K562 (cell line): ENCODE measurements around the gene GRB10. TPM values are rescaled to one million over a fixed set of nuclear protein-coding genes. Genes with fewer than 3 reads are reported as not detected.

ENCODE experiments used
- ATAC-seq: fragments of 200-7000 bp; cut with Tn5 transposase; 3 replicates; pipeline ENCODE4 v1.9.1; 2020; ENCODE audit warnings: moderate library complexity
- BruUV-seq: library from RNA; stranded (reverse); fragments of 400-500 nt; replicated peaks from 2 replicates; lab custom pipeline; 2021; lab: Mats Ljungman, UMichigan
- CTCF ChIA-PET: fragments of 300-600 bp; formaldehyde crosslinking; extraction: SDS; loops from one replicate; lab custom pipeline; 2021; ENCODE audit warnings: low intra/inter-chr PET ratio; lab: Yijun Ruan, JAX
- POLR2A ChIA-PET: fragments of 300-600, 350-650 bp; sonication (Branson Sonifier 250); formaldehyde crosslinking; extraction: SDS; loops from one replicate; lab custom pipeline; 2021; ENCODE audit warnings: antibody characterized with exemption, inconsistent platforms; lab: Yijun Ruan, JAX
- DNase-seq, 4 experiments: peaks; one replicate each; pipeline versions ENCODE4 v3.0.0 to v3.0.0-alpha.2; 2011 to 2018; ENCODE audit warnings: low spot score in 3 of 4, mixed read lengths in 3 of 4; ENCODE audit errors: extremely low read depth in 1 of 4
- FAIRE-seq: peaks from 2 replicates; lab custom pipeline; 2011; peaks lifted over from hg19 to GRCh38; lab: Jason Lieb, UNC
- H2AFZ ChIP-seq: 2 replicates; pipeline ENCODE4 v1.6.0; 2011; ENCODE audit warnings: low read depth, low read length, control low read depth, inconsistent platforms
- H3K27ac ChIP-seq: fragments of 200-600 bp; 3 replicates; pipeline ENCODE4 v1.8.0; 2011; ENCODE audit warnings: low read depth, mild to moderate bottlenecking, control low read depth, inconsistent platforms, low read length, moderate library complexity, mixed read lengths; ENCODE audit errors: extremely low read depth
- H3K27me3 ChIP-seq, 2 experiments: fragments of 300-600 bp in 1 of 2; 2 replicates in 1 of 2; 3 replicates in 1 of 2; pipeline versions ENCODE4 v1.6.0 to v1.8.0; 2011; ENCODE audit warnings: inconsistent platforms in 2 of 2, low read length in 2 of 2, mild to moderate bottlenecking in 1 of 2, mixed read lengths in 1 of 2, moderate library complexity in 1 of 2; ENCODE audit not compliant: control insufficient read depth in 2 of 2, insufficient read depth in 2 of 2
- H3K36me3 ChIP-seq: fragments of 300-600 bp; 3 replicates; pipeline ENCODE4 v1.8.0; 2011; ENCODE audit warnings: mild to moderate bottlenecking, low read length, inconsistent platforms; ENCODE audit not compliant: control insufficient read depth, insufficient read depth
- H3K4me1 ChIP-seq, 2 experiments: fragments of 200-600 bp in 1 of 2; replicated peaks in 1 of 2; 2 replicates in 1 of 2; 3 replicates in 1 of 2; pipeline versions ENCODE4 v1.5.1 to v1.8.0; 2011; ENCODE audit warnings: inconsistent platforms in 2 of 2, low read length in 2 of 2, mild to moderate bottlenecking in 1 of 2, mixed read lengths in 1 of 2, moderate library complexity in 1 of 2; ENCODE audit not compliant: control insufficient read depth in 2 of 2, insufficient read depth in 2 of 2
- H3K4me2 ChIP-seq: 2 replicates; pipeline ENCODE4 v1.6.1; 2011; ENCODE audit warnings: low read length, control low read depth, inconsistent platforms, mixed read lengths; ENCODE audit not compliant: insufficient read depth
- H3K4me3 ChIP-seq: fragments of 200-600 bp; sonication (generic), shearing (Covaris generic); 2 replicates; pipeline ENCODE4 v1.5.1; 2016; ENCODE audit warnings: control low read depth, inconsistent platforms
- H3K79me2 ChIP-seq: fragments of 200-600 bp; 3 replicates; pipeline ENCODE4 v1.8.0; 2011; ENCODE audit warnings: low read length, inconsistent platforms; ENCODE audit not compliant: control insufficient read depth, insufficient read depth
- H3K9ac ChIP-seq, 2 experiments: 2 replicates each; pipeline versions ENCODE4 v1.6.0 to v1.6.1; 2011; ENCODE audit warnings: low read depth in 2 of 2, low read length in 2 of 2, control low read depth in 1 of 2, inconsistent platforms in 1 of 2, mild to moderate bottlenecking in 1 of 2, mixed read lengths in 1 of 2; ENCODE audit not compliant: insufficient read depth in 1 of 2
- H3K9me1 ChIP-seq: one replicate; pipeline ENCODE4 v1.6.0; 2011; ENCODE audit warnings: inconsistent platforms, mild to moderate bottlenecking, low read length, moderate library complexity; ENCODE audit not compliant: control insufficient read depth, insufficient read depth
- H3K9me3 ChIP-seq: replicated peaks from 2 replicates; pipeline ENCODE4 v1.5.1; 2011; ENCODE audit warnings: low read depth, low read length, inconsistent platforms; ENCODE audit not compliant: control insufficient read depth, insufficient read depth
- H4K20me1 ChIP-seq: replicated peaks from 2 replicates; pipeline ENCODE4 v1.6.1; 2011; ENCODE audit warnings: low read length, inconsistent platforms, mixed read lengths; ENCODE audit not compliant: control insufficient read depth, insufficient read depth
- POLR2A ChIP-seq: fragments of 450-650 bp; conservative IDR thresholded peaks from 2 replicates; pipeline ENCODE4 v1.6.1; 2016
- SMARCC2 ChIP-seq: fragments of 450-650 bp; IDR thresholded peaks from 2 replicates; pipeline ENCODE4 v1.6.1; 2017; ENCODE audit warnings: antibody characterized with exemption, moderate library complexity, mild to moderate bottlenecking, low read depth
- TEAD4 ChIP-seq, 2 experiments: sonication (generic) in 1 of 2; formaldehyde crosslinking in 1 of 2; IDR thresholded peaks; 2 replicates each; pipeline versions ENCODE4 v1.6.1 to v1.8.0; 2012 to 2022; ENCODE audit warnings: borderline replicate concordance in 1 of 2, inconsistent platforms in 1 of 2, low read length in 1 of 2, mild to moderate bottlenecking in 1 of 2, missing genetic modification reagents in 1 of 2
- THAP7 ChIP-seq: fragments of 250-450 bp; sonication (Bioruptor Pico); IDR thresholded peaks from 2 replicates; pipeline ENCODE4 v1.5.0; 2021
- ZBTB26 ChIP-seq: fragments of 450-650 bp; formaldehyde crosslinking; IDR thresholded peaks from 2 replicates; pipeline ENCODE4 v1.4.0; 2022; ENCODE audit warnings: missing genetic modification characterization
- ZBTB5 ChIP-seq: fragments of 450-650 bp; IDR thresholded peaks from 2 replicates; pipeline ENCODE4 v1.6.1; 2017; ENCODE audit warnings: antibody characterized with exemption
- ZNF668 ChIP-seq: fragments of 250-450 bp; sonication (Bioruptor Pico); IDR thresholded peaks from 2 replicates; pipeline ENCODE4 v1.8.0; 2022; ENCODE audit warnings: mild to moderate bottlenecking, inconsistent platforms
- WGBS: fragments of 100-300 bp; shearing (Covaris generic); methylation state at CpG from one replicate; pipeline ENCODE4 v1.1.6; 2016; ENCODE audit warnings: low coverage, mixed read lengths; ENCODE audit not compliant: insufficient coverage; ENCODE audit errors: missing lambda C conversion rate; 5-methylcytosine and 5-hydroxymethylcytosine counted together
- in situ Hi-C: fragments of 300-500 bp; cut with MboI; formaldehyde crosslinking; loops from 4 replicates; pipeline ENCODE4 v1.15.0; 2018; ENCODE audit warnings: inconsistent platforms, mixed read lengths
- intact Hi-C: fragments of 100-400 bp; cut with micrococcal nuclease; formaldehyde crosslinking; loops from 2 replicates; pipeline ENCODE4 v1.14.2; 2022
- polyA plus RNA-seq, 8 experiments: library from polyadenylated mRNA; depleted of rRNA in 4 of 8; stranded (reverse) in 5 of 8; unstranded in 3 of 8; fragments of >200 nt; fragmentation: Nextera tagmentation in 2 of 8; fragmentation: Illumina TruSeq in 1 of 8; extraction: Ambion mirVana in 2 of 8; extraction: Trizol in 1 of 8; gene quantifications; 2 replicates each; pipeline versions ENCODE4 v1.2.1 to v1.2.3, GENCODE V29; 2011 to 2014; ENCODE audit warnings: inconsistent platforms in 1 of 8, missing spikeins in 1 of 8
- total RNA-seq, 7 experiments: library from RNA; depleted of rRNA in 6 of 7; stranded (reverse); fragments of >200 nt in 6 of 7; fragmentation: Illumina TruSeq in 2 of 7; extraction: Trizol in 2 of 7; gene quantifications; 2 replicates each; pipeline versions ENCODE4 v1.2.1 to v1.2.3, GENCODE V29; 2011 to 2021; ENCODE audit warnings: low replicate concordance in 1 of 7
- TF ChIP-seq, protein P1 (sequence below), 2 experiments: fragments of 450-650 bp in 1 of 2; sonication (generic) in 1 of 2; formaldehyde crosslinking in 1 of 2; IDR thresholded peaks in 1 of 2; conservative IDR thresholded peaks in 1 of 2; 2 replicates each; pipeline versions ENCODE4 v1.6.1 to v1.8.1; 2016 to 2023; ENCODE audit warnings: mild to moderate bottlenecking in 2 of 2, moderate library complexity in 2 of 2, inconsistent platforms in 1 of 2, missing genetic modification reagents in 1 of 2
- TF ChIP-seq, protein P2 (sequence below): fragments of 250-450 bp; sonication (Bioruptor Pico); IDR thresholded peaks from 2 replicates; pipeline ENCODE4 v1.5.0; 2020; ENCODE audit warnings: mild to moderate bottlenecking, borderline replicate concordance

Gene GRB10
- total and polyA plus RNA-seq, 9 of the 15 experiments (the other 6 are each of a cell fraction or from before 2014, with no cell fraction given) = 8.9 to 88.5 (median 40.7) TPM

DNA sequence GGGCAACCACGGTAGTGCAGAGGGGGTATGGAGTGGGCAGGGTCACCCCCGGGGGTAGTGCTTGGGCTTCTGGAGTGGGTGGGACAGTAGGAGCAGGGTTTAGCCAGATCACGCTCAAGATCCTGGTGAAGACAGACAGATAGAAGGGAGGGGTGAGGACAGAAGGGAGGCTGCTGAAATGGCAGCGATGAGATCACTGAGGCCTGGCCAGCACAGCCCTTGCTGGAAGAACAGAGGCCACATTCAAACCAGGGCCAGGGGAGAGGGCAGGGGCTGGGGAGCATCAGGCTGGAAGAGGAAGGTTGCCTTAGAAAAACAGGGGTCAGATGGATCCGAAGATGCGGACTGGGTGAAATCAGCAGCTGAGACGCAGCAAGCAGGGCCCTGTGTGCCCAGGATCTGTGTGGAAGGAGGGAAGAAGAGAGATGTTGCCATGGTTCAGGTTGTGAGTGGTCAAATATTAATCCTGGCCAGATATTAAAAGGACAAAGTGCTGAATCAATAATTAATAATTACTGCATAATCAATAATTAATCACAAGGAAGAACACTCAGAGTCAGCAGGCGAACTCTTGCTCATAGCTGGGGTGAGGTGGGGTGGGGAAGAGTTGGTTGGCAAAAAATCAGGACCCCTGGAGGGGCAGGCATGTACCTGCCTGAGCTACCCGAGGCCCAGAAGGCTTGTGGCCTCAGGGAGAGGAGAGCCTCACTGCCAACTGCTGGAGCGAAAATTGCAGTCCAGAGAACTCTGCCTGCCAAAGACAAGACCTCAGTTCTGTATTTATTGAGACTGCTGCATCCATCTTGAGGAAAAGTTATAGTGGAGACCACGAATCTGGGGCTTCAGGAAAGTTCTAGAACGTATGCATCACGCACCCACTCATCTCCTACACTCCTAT lies 105.7 kb downstream of the GRB10 start:
- no peak overlapping the region for H3K27ac ChIP-seq
- no peaks in the 10 kb centered on the region for H3K27me3 ChIP-seq
- H3K4me3 ChIP-seq = no peak overlapping the region
- ATAC-seq (no peak), DNase-seq (no peak), FAIRE-seq (no peak)
- intact Hi-C loops (loop anchor here (5.0 kb wide), 1 partner anchor 210 kb away; no protein-coding TSS in a partner anchor), in situ Hi-C loops (no loop called here)
- WGBS = 89% methylated on average over 12 of the region's 13 CpGs
- no peaks in the 10 kb centered on the region for H3K9me3 ChIP-seq
- H3K4me2 ChIP-seq = no peak overlapping the region
- ChIA-PET POLR2A (interaction anchor here (0.9 to 1.1 kb wide), 2 partner anchors 9 to 37 kb away, joined by 3 read pairs; no protein-coding TSS in a partner anchor), CTCF (no interaction called here)
- H4K20me1 ChIP-seq = peaks cover 20% of the 10 kb centered on the region; the same call in 1 of the 2 replicates
- no peak overlapping the region for H3K9ac ChIP-seq
- H2AFZ ChIP-seq = no peak overlapping the region
- H3K4me1 ChIP-seq = no peaks in the 10 kb centered on the region
- H3K9me1 ChIP-seq = no peaks in the 10 kb centered on the region
- H3K36me3 ChIP-seq = peaks cover 25% of the 10 kb centered on the region; the same call in 2 of the 3 replicates
- peaks cover 24% of the 10 kb centered on the region; the same call in 2 of the 3 replicates for H3K79me2 ChIP-seq
- BruUV-seq = no TSS peak
- TF ChIP-seq TEAD4 (IDR thresholded peaks at IDR 0.05; ENCODE audit: low read length) (no peak), TEAD4 (CRISPR knock-in tag; IDR thresholded peaks at IDR 0.05; ENCODE audit: borderline replicate concordance) (no peak), ZBTB26 (CRISPR knock-in tag) (no peak), ZBTB5 (no peak), SMARCC2 (no peak), POLR2A (no peak), THAP7 (CRISPR knock-in tag) (no peak), ZNF668 (CRISPR knock-in tag) (no peak)
- TF ChIP-seq, protein P1, sequence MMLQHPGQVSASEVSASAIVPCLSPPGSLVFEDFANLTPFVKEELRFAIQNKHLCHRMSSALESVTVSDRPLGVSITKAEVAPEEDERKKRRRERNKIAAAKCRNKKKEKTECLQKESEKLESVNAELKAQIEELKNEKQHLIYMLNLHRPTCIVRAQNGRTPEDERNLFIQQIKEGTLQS (IDR thresholded peaks at IDR 0.05) = no peak
- TF ChIP-seq, protein P1 (CRISPR knock-in tag; conservative IDR thresholded peaks at IDR 0.05) = no peak
- TF ChIP-seq, protein P2, sequence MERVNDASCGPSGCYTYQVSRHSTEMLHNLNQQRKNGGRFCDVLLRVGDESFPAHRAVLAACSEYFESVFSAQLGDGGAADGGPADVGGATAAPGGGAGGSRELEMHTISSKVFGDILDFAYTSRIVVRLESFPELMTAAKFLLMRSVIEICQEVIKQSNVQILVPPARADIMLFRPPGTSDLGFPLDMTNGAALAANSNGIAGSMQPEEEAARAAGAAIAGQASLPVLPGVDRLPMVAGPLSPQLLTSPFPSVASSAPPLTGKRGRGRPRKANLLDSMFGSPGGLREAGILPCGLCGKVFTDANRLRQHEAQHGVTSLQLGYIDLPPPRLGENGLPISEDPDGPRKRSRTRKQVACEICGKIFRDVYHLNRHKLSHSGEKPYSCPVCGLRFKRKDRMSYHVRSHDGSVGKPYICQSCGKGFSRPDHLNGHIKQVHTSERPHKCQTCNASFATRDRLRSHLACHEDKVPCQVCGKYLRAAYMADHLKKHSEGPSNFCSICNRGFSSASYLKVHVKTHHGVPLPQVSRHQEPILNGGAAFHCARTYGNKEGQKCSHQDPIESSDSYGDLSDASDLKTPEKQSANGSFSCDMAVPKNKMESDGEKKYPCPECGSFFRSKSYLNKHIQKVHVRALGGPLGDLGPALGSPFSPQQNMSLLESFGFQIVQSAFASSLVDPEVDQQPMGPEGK (CRISPR knock-in tag) = no peak
